ENCODE data around the gene ZNF823.

DNA sequence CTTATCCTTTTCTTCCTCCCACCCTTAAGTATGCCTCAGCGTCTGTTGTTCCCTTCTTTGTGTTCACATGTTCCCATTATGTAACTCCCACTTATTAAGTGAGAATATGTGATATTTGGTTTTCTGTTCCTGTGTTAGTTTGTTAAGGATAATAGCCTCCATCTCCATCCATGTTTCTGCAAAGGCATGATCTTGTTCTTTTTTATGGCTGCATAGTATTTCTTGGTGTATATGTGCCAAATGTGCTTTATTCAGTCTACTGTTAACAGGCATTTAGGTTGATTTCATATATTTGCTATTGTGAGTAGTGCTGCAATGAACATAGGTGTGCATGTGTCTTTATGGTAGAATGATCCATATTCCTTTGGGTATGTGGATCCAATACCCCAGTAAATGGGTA is 24.9 kb upstream of the ZNF823 start:
- TF ChIP-seq, protein P1, sequence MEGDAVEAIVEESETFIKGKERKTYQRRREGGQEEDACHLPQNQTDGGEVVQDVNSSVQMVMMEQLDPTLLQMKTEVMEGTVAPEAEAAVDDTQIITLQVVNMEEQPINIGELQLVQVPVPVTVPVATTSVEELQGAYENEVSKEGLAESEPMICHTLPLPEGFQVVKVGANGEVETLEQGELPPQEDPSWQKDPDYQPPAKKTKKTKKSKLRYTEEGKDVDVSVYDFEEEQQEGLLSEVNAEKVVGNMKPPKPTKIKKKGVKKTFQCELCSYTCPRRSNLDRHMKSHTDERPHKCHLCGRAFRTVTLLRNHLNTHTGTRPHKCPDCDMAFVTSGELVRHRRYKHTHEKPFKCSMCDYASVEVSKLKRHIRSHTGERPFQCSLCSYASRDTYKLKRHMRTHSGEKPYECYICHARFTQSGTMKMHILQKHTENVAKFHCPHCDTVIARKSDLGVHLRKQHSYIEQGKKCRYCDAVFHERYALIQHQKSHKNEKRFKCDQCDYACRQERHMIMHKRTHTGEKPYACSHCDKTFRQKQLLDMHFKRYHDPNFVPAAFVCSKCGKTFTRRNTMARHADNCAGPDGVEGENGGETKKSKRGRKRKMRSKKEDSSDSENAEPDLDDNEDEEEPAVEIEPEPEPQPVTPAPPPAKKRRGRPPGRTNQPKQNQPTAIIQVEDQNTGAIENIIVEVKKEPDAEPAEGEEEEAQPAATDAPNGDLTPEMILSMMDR (IDR thresholded peaks at IDR 0.05): no peak
- no peak for TF ChIP-seq POLR2A (IDR thresholded peaks at IDR 0.05)
